Neural cell (in vitro differentiated cells): ENCODE data around the gene MT3.

Experiments used
- CTCF ChIP-seq: fragments of 450-650 bp; IDR thresholded peaks from 2 replicates; pipeline ENCODE4 v1.5.1; 2014; ENCODE audit warnings: antibody characterized with exemption, mild to moderate bottlenecking, moderate library complexity; ENCODE audit not compliant: poor library complexity, severe bottlenecking
- EZH2 ChIP-seq: fragments of 200-600, 300-800 bp; shearing (Covaris generic), sonication (generic); IDR thresholded peaks from 2 replicates; pipeline ENCODE4 v1.6.1; 2014; ENCODE audit warnings: antibody characterized with exemption, low read length, borderline replicate concordance, mild to moderate bottlenecking; ENCODE audit not compliant: insufficient read depth, poor library complexity, severe bottlenecking
- POLR2AphosphoS5 ChIP-seq: IDR thresholded peaks from 2 replicates; pipeline ENCODE4 v1.6.1; 2012
- TAF1 ChIP-seq: IDR thresholded peaks from 2 replicates; pipeline ENCODE4 v1.6.1; 2012; ENCODE audit warnings: low read depth

- TF ChIP-seq CTCF (no peak), POLR2AphosphoS5 (no peak), TAF1 (no peak), EZH2 (no peak)
Measured at GRCh38 chr16:56549744-56550385, 39.5 kb upstream of the MT3 start.
